ENCODE measurements around the gene ENTPD2.

The ENTPD2 gene

GRCh38 chr9:137082222-137082924 is 28.5 kb upstream of the ENTPD2 start:
- H3K4me3 ChIP-seq (ENCODE audit: low read length) = no peak overlapping the region

GRCh38 chr9:137080260-137081122 is 26.6 kb upstream of the ENTPD2 start:
- DNase-seq (ENCODE audit: low read depth, low spot score) = no peak
- no peak overlapping the region for H3K4me3 ChIP-seq (ENCODE audit: low read length)

More at GRCh38 chr9:137082222-137082924, 28.5 kb upstream of the ENTPD2 start:
- DNase-seq (ENCODE audit: low read depth, low spot score) = no peak

- DNase-seq (ENCODE audit: low read depth, low spot score) = no peak
- H3K4me3 ChIP-seq (ENCODE audit: low read length) = no peak overlapping the region
These were observed 25.5 kb upstream of the ENTPD2 start for GRCh38 chr9:137079401-137079787.

- DNase-seq (ENCODE audit: low read depth, low spot score) = no peak
- no peak overlapping the region for H3K4me3 ChIP-seq (ENCODE audit: low read length)
These were observed 25.0 kb upstream of the ENTPD2 start for GRCh38 chr9:137078701-137079400.

GRCh38 chr9:137077758-137078693 is 24.2 kb upstream of the ENTPD2 start:
- H3K4me3 ChIP-seq (ENCODE audit: low read length) = peak overlapping the region; percentile 54
- no peak for DNase-seq (ENCODE audit: low read depth, low spot score)

- H3K4me3 ChIP-seq (ENCODE audit: low read length) = peak within 1 kb of the TSS; percentile 54
- DNase-seq (ENCODE audit: low read depth, low spot score) = no peak
These were observed 23.3 kb upstream of the ENTPD2 start, which contains the start of gene UAP1L1 for GRCh38 chr9:137077010-137077747. Gene UAP1L1 (plus strand): TSS chr9:137077517. CDS start chr9:137077533, 16 bp downstream.

GRCh38 chr9:137076636-137077009 is 22.8 kb upstream of the ENTPD2 start:
- no peak overlapping the region for H3K4me3 ChIP-seq (ENCODE audit: low read length)
- DNase-seq (ENCODE audit: low read depth, low spot score) = no peak

GRCh38 chr9:137075275-137075775 is 21.5 kb upstream of the ENTPD2 start:
- no peak overlapping the region for H3K4me3 ChIP-seq (ENCODE audit: low read length)
- DNase-seq (ENCODE audit: low read depth, low spot score) = no peak

- no peak overlapping the region for H3K4me3 ChIP-seq (ENCODE audit: low read length)
- no peak for DNase-seq (ENCODE audit: low read depth, low spot score)
These were observed 20.9 kb upstream of the ENTPD2 start for GRCh38 chr9:137074657-137075274.

GRCh38 chr9:137073992-137074399 is 20.1 kb upstream of the ENTPD2 start:
- no peak for DNase-seq (ENCODE audit: low read depth, low spot score)
- no peak overlapping the region for H3K4me3 ChIP-seq (ENCODE audit: low read length)

- H3K4me3 ChIP-seq (ENCODE audit: low read length) = peak overlapping the region; percentile 60
- DNase-seq (ENCODE audit: low read depth, low spot score) = no peak
These were observed 17.4 kb upstream of the ENTPD2 start for GRCh38 chr9:137071282-137071681.

- peak overlapping the region; percentile 60 for H3K4me3 ChIP-seq (ENCODE audit: low read length)
- DNase-seq (ENCODE audit: low read depth, low spot score) = no peak
These were observed 17.0 kb upstream of the ENTPD2 start for GRCh38 chr9:137070906-137071275.

- peak; percentile 85 for DNase-seq (ENCODE audit: low read depth, low spot score)
These were observed 16.5 kb upstream of the ENTPD2 start, which contains the start of gene SAPCD2 for GRCh38 chr9:137070201-137070905. Gene SAPCD2 (minus strand): TSS chr9:137070557. CDS start chr9:137070460, 97 bp downstream.

GRCh38 chr9:137069508-137070091 is 15.7 kb upstream of the ENTPD2 start:
- H3K4me3 ChIP-seq (ENCODE audit: low read length) = peak overlapping the region; percentile 60
- no peak for DNase-seq (ENCODE audit: low read depth, low spot score)

More at GRCh38 chr9:137070201-137070905, 16.5 kb upstream of the ENTPD2 start, which contains the start of gene SAPCD2:
- H3K4me3 ChIP-seq (ENCODE audit: low read length) = peak within 1 kb of the TSS; percentile 60

GRCh38 chr9:137068539-137069507 is 15.0 kb upstream of the ENTPD2 start:
- DNase-seq (ENCODE audit: low read depth, low spot score) = no peak
- peak overlapping the region; percentile 60 for H3K4me3 ChIP-seq (ENCODE audit: low read length)
